Measurements from ENCODE around the gene EMILIN1. TPM values are rescaled to one million over a fixed set of nuclear protein-coding genes. Genes with fewer than 3 reads are reported as not detected.

The EMILIN1 gene
- total and polyA plus RNA-seq, 3 donors from 2014 or later, result 29.2 to 50.7 (median 35.9) TPM

- Histone ChIP-seq H3K4me3 (peak overlapping the region; percentile 72 to 74), H3K27ac (peak overlapping the region; percentile 65 to 95), H3K9me3 (no peaks in the 10 kb centered on the region), H3K36me3 (ENCODE audit: low read depth, missing control alignments) (no peaks in the 10 kb centered on the region), H3K4me1 (peaks cover 6% of the 10 kb centered on the region), H3K27me3 (no peaks in the 10 kb centered on the region)
- intact Hi-C loops (cut with DNase I; ENCODE audit: low total_unique reads), result loop anchor here (5.0 to 10.0 kb wide), 2 partner anchors 123 to 129 kb away; partner anchors contain the start of genes ATRAID, CAD and SLC5A6
- DNase-seq, result peak; percentile 88
- 0 to 15% methylated on average over 14 to 15 of the region's 38 CpGs for WGBS, 2 donors
- TF ChIP-seq, protein P1, sequence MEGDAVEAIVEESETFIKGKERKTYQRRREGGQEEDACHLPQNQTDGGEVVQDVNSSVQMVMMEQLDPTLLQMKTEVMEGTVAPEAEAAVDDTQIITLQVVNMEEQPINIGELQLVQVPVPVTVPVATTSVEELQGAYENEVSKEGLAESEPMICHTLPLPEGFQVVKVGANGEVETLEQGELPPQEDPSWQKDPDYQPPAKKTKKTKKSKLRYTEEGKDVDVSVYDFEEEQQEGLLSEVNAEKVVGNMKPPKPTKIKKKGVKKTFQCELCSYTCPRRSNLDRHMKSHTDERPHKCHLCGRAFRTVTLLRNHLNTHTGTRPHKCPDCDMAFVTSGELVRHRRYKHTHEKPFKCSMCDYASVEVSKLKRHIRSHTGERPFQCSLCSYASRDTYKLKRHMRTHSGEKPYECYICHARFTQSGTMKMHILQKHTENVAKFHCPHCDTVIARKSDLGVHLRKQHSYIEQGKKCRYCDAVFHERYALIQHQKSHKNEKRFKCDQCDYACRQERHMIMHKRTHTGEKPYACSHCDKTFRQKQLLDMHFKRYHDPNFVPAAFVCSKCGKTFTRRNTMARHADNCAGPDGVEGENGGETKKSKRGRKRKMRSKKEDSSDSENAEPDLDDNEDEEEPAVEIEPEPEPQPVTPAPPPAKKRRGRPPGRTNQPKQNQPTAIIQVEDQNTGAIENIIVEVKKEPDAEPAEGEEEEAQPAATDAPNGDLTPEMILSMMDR (IDR thresholded peaks at IDR 0.05), result peak in 1 of 3 experiments; percentile 28
- no peak for TF ChIP-seq POLR2A (IDR thresholded peaks at IDR 0.05)
These were observed 7.3 kb downstream of the EMILIN1 start for GRCh38 chr2:27085673-27086089.

DNA sequence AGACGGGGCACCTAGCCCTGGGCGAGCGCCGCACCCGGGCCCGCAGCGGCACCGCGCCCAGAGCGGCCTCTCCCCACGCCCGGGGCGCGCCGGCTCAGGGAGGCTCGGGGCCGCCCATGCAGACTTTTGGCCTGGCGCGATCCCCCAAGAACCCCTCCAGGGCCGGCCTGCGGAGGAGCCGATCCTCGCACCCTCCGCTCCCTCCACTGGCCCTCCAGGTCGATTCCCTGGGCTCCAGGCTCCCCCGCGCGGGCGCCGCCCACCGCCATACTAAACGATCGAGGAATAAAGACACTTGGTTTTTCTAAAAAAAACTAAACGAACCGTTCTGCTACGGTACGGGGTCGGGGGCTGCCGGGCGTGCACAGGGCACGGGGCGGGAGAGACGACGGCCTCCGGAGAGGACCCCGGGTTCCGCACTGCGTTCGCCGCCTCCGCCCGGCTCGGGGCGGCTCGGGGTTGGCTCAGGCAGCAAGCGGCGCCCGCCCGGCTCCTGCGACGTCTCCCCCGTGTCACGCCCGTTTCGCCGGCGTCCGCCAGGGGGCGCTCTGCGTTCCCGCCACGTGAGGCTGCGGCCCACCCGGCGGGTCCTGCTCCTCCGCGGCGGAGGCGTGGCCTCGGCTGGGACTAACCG is 7.8 kb downstream of the EMILIN1 start:
- Histone ChIP-seq H3K36me3 (ENCODE audit: low read depth, missing control alignments) (no peaks in the 10 kb centered on the region), H3K27ac (peak overlapping the region; percentile 65 to 95), H3K27me3 (no peaks in the 10 kb centered on the region), H3K4me3 (peak overlapping the region; percentile 72 to 74), H3K9me3 (no peaks in the 10 kb centered on the region), H3K4me1 (peaks cover 6% of the 10 kb centered on the region)
- DNase-seq, result peak; percentile 95
- intact Hi-C loops (cut with DNase I; ENCODE audit: low total_unique reads), result loop anchor here (5.0 to 10.0 kb wide), 2 partner anchors 124 to 129 kb away; partner anchors contain the start of genes ATRAID, CAD and SLC5A6
- WGBS, 2 donors, result 2% methylated on average over 64 of the region's 81 CpGs; no CpG with 5 or more reads in 1 of the 2 donors
- TF ChIP-seq POLR2A (IDR thresholded peaks at IDR 0.05), result no peak
- TF ChIP-seq, protein P1 (IDR thresholded peaks at IDR 0.05), result peak; percentile 96 to 99 (median 97)

- peaks cover under 1% of the 10 kb centered on the region for H3K4me1 ChIP-seq
- DNase-seq, result no peak
- 13 to 20% methylated on average over 10 to 47 of the region's 54 CpGs for WGBS, 2 donors
These were observed 8.5 kb downstream of the EMILIN1 start, which contains the start of gene KHK for GRCh38 chr2:27086724-27087593. KHK (plus strand) TSS chr2:27086772; CDS start chr2:27087260, 488 bp downstream.

GRCh38 chr2:27087823-27088410 is 9.5 kb downstream of the EMILIN1 start:
- no peak for TF ChIP-seq POLR2A (IDR thresholded peaks at IDR 0.05)
- TF ChIP-seq, protein P1 (IDR thresholded peaks at IDR 0.05), result no peak
- Histone ChIP-seq H3K36me3 (ENCODE audit: low read depth, missing control alignments) (no peaks in the 10 kb centered on the region), H3K4me3 (no peak overlapping the region), H3K4me1 (peaks cover 10% of the 10 kb centered on the region), H3K27me3 (no peaks in the 10 kb centered on the region), H3K9me3 (no peaks in the 10 kb centered on the region), H3K27ac (no peak overlapping the region)
- no peak for DNase-seq
- intact Hi-C loops (cut with DNase I; ENCODE audit: low total_unique reads), result loop anchor here (5.0 to 10.0 kb wide), 2 partner anchors 126 to 127 kb away; partner anchors contain the start of genes ATRAID, CAD and SLC5A6
- 71 to 75% methylated on average over 5 of the region's 5 CpGs for WGBS, 2 donors

More at GRCh38 chr2:27086724-27087593, 8.5 kb downstream of the EMILIN1 start, which contains the start of gene KHK:
- peak within 1 kb of the TSS; percentile 65 to 95 for H3K27ac ChIP-seq
- TF ChIP-seq, protein P1 (IDR thresholded peaks at IDR 0.05), result no peak
- no peak for TF ChIP-seq POLR2A (IDR thresholded peaks at IDR 0.05)
- intact Hi-C loops (cut with DNase I; ENCODE audit: low total_unique reads), result loop anchor here (5.0 to 10.0 kb wide), 2 partner anchors 125 to 128 kb away; partner anchors contain the start of genes ATRAID, CAD and SLC5A6
- H3K36me3 ChIP-seq (ENCODE audit: low read depth, missing control alignments), result no peaks in the 10 kb centered on the region
- H3K27me3 ChIP-seq, result no peaks in the 10 kb centered on the region
- peak within 1 kb of the TSS; percentile 72 to 74 for H3K4me3 ChIP-seq
- no peaks in the 10 kb centered on the region for H3K9me3 ChIP-seq
